ENCODE results near the gene RRP8. TPM values are rescaled to one million over a fixed set of nuclear protein-coding genes. Genes with fewer than 3 reads are reported as not detected.

RRP8 gene
- total and polyA plus RNA-seq, 2 of the 8 experiments (the other 6 are each of a cell fraction or from before 2014, with no cell fraction given) = 4.2 to 14.9 TPM

- no peaks in the 10 kb centered on the region for H3K9me3 ChIP-seq (ENCODE audit: insufficient read depth in 2 of 2, low read depth in 1 of 2, low read length in 1 of 2)
- no peaks in the 10 kb centered on the region for H3K79me2 ChIP-seq (ENCODE audit: control insufficient read depth in 1 of 2, insufficient read depth in 2 of 2, low read length in 2 of 2)
- no peak overlapping the region for H4K91ac ChIP-seq (replicated peaks; ENCODE audit: insufficient read length, low read length)
- H2BK5ac ChIP-seq (ENCODE audit: low read depth, low read length) = no peak overlapping the region
- no peaks in the 10 kb centered on the region for H3K36me3 ChIP-seq (ENCODE audit: control insufficient read depth in 2 of 4, insufficient read depth in 4 of 4, low read length in 3 of 4)
- H3K27me3 ChIP-seq (replicated peaks in 1 of 4; ENCODE audit: control insufficient read depth in 3 of 4, extremely low read depth in 1 of 4, insufficient read depth in 3 of 4, low read length in 3 of 4) = peaks cover 0 to 2% (median 0%) of the 10 kb centered on the region in 4 experiments; a peak in 1 of 7 replicates
- no peak overlapping the region for H2BK20ac ChIP-seq (ENCODE audit: low read length)
- ChIA-PET POLR2A (ENCODE audit: partially characterized antibody) (no interaction called here), CTCF (ENCODE audit: partially characterized antibody) (interaction anchor here (1.4 to 6.8 kb wide), 3 partner anchors 11 to 30 kb away, joined by 3 to 48 read pairs (median 7); no protein-coding TSS in a partner anchor)
- H3K23me2 ChIP-seq (ENCODE audit: low read depth, low read length) = no peaks in the 10 kb centered on the region
- FAIRE-seq (no peak), DNase-seq (ENCODE audit: low read depth in 1 of 2, low spot score in 2 of 2) (no peak)
- H3K79me1 ChIP-seq (ENCODE audit: low read depth, low read length) = no peaks in the 10 kb centered on the region
- H3K14ac ChIP-seq (ENCODE audit: insufficient read length) = no peak overlapping the region
- TF ChIP-seq, protein P1, sequence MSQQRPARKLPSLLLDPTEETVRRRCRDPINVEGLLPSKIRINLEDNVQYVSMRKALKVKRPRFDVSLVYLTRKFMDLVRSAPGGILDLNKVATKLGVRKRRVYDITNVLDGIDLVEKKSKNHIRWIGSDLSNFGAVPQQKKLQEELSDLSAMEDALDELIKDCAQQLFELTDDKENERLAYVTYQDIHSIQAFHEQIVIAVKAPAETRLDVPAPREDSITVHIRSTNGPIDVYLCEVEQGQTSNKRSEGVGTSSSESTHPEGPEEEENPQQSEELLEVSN (IDR thresholded peaks at IDR 0.05) = no peak
- TF ChIP-seq RNF2 (IDR thresholded peaks at IDR 0.05; ENCODE audit: borderline replicate concordance, low read depth, low read length, missing control alignments, poor library complexity, severe bottlenecking) (no peak), PHF8 (conservative IDR thresholded peaks at IDR 0.05; ENCODE audit: low read depth, low read length) (no peak), CEBPB (IDR thresholded peaks at IDR 0.05; ENCODE audit: low read depth, low read length) (no peak), TAF1 (IDR thresholded peaks at IDR 0.05; ENCODE audit: low read depth, low read length) (no peak), KDM4A (IDR thresholded peaks at IDR 0.05; ENCODE audit: low read depth, low read length, severe bottlenecking) (no peak)
- H4K20me1 ChIP-seq (replicated peaks in 1 of 2; ENCODE audit: control insufficient read depth in 1 of 2, insufficient read depth in 2 of 2, low read length in 2 of 2) = no peaks in the 10 kb centered on the region
- H3K4me3 ChIP-seq (ENCODE audit: extremely low read depth in 1 of 4, insufficient read depth in 2 of 4, low read depth in 3 of 4, low read length in 4 of 4) = no peak overlapping the region
- no peak overlapping the region for H3K4me2 ChIP-seq (ENCODE audit: insufficient read depth in 1 of 2, low read depth in 2 of 2, low read length in 2 of 2)
- H3K27ac ChIP-seq (ENCODE audit: low read depth, low read length) = no peak overlapping the region
- H3K4ac ChIP-seq (replicated peaks; ENCODE audit: insufficient read length, low read depth, low read length) = no peak overlapping the region
- H2BK120ac ChIP-seq (replicated peaks; ENCODE audit: low read depth, low read length) = no peak overlapping the region
- peaks cover 0 to 1% (median under 1%) of the 10 kb centered on the region in 4 experiments; a peak in 3 of 7 replicates for H3K4me1 ChIP-seq (replicated peaks in 1 of 4; ENCODE audit: control insufficient read depth in 3 of 4, insufficient read depth in 4 of 4, low read length in 3 of 4)
- H3K56ac ChIP-seq (replicated peaks; ENCODE audit: insufficient read length, low read depth, low read length) = no peak overlapping the region
- no peak overlapping the region for H2BK12ac ChIP-seq (ENCODE audit: low read depth, low read length)
- H4K8ac ChIP-seq (ENCODE audit: extremely low read depth, insufficient read depth, low read length) = no peak overlapping the region
- H3K18ac ChIP-seq (ENCODE audit: extremely low read depth, low read length) = no peak overlapping the region
- 83% methylated on average over 1 of the region's 1 CpG; no CpG with 5 or more reads in 1 of the 2 experiments for WGBS, 2 experiments (ENCODE audit: extremely low coverage in 1 of 2, insufficient coverage in 1 of 2, insufficient read length in 1 of 2, insufficient replicate concordance in 2 of 2, low coverage in 1 of 2, low lambda C conversion rate in 2 of 2, missing lambda C conversion rate in 1 of 2)
- H3K23ac ChIP-seq (ENCODE audit: insufficient read length) = no peak overlapping the region
- H3K9ac ChIP-seq (replicated peaks in 1 of 4; ENCODE audit: extremely low read depth in 1 of 4, low read depth in 3 of 4, low read length in 3 of 4) = no peak overlapping the region
- no peak overlapping the region for H2AFZ ChIP-seq (ENCODE audit: low read length)
- H2AK5ac ChIP-seq (ENCODE audit: low read depth, low read length) = no peak overlapping the region
- no peak overlapping the region for H2BK15ac ChIP-seq (ENCODE audit: low read length)
- no peak overlapping the region for H4K5ac ChIP-seq (ENCODE audit: insufficient read length, low read depth, low read length)
Measured at GRCh38 chr11:6559369-6559768, 44.0 kb downstream of the RRP8 start.
